ENCODE results near the gene RXRA.

DNA sequence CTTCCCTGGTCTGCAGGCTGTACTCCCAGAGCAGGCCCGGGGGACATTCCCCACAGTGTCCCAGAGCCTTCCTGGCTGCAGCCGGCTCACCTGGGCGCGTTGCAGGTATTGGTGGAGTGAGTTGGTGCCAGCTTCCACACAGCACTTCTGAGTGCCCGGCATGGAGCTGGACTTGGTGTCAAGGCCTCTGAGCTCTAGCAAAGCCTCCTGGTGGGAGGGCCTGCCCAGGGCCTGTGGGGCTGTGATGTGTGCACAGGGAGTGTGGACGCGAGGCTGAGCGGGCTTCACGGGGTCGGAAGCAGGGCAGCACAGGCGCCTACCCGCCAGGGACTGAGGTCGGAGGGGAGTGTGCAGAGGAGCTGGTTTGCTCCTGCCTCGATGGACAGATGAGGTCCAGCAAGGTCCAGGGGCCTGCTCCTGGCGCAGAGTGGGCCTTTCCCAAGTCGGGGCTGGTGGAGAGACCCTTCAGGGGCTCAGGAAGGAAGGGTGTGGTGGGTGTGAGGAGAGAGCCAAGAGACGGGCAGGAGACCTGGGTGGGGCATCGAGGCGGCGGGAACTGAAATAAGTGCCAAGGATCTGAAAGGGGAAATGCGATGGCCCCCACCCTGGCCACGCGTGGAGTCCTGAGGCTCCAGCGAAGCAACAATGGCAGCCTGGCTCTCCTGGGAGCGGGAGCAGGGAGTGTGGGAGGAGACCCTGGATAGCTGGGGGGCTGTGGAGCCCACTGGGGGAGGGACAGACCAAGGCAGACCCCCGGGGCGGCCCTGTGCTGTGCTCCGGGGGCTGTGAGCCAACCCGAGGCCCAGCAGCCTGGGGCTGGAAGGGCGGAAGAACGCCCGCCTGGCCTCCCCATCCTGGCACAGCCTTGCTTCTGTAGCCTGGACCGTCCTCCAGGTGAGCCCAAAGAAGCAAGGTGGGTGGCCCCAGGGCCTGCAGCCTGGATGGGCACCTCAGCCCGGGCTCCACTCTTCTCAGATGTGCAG lies 78.4 kb downstream of the RXRA start:
- TF ChIP-seq, protein P1, sequence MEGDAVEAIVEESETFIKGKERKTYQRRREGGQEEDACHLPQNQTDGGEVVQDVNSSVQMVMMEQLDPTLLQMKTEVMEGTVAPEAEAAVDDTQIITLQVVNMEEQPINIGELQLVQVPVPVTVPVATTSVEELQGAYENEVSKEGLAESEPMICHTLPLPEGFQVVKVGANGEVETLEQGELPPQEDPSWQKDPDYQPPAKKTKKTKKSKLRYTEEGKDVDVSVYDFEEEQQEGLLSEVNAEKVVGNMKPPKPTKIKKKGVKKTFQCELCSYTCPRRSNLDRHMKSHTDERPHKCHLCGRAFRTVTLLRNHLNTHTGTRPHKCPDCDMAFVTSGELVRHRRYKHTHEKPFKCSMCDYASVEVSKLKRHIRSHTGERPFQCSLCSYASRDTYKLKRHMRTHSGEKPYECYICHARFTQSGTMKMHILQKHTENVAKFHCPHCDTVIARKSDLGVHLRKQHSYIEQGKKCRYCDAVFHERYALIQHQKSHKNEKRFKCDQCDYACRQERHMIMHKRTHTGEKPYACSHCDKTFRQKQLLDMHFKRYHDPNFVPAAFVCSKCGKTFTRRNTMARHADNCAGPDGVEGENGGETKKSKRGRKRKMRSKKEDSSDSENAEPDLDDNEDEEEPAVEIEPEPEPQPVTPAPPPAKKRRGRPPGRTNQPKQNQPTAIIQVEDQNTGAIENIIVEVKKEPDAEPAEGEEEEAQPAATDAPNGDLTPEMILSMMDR (IDR thresholded peaks at IDR 0.05), result no peak
- no peak for TF ChIP-seq POLR2A (IDR thresholded peaks at IDR 0.05)
